Activated naive CD4-positive, alpha-beta T cell treated with anti-CD3 and anti-CD28 coated beads for 36 hours (primary cell): ENCODE results near the gene SPAG8. TPM values are rescaled to one million over a fixed set of nuclear protein-coding genes. Genes with fewer than 3 reads are reported as not detected.

Source experiments
- CTCF ChIA-PET: fragments of 350-600 bp; sonication (Branson Sonifier 250); formaldehyde crosslinking; loops from one replicate; lab custom pipeline; 2021; ENCODE audit warnings: antibody characterized with exemption; lab: Charles Lee
- DNase-seq: peaks from one replicate; pipeline ENCODE4 v3.0.0-alpha.2; 2020
- H3K27ac Mint-ChIP-seq: one replicate; pipeline ENCODE4 v1.8.0; 2021; ENCODE audit warnings: mild to moderate bottlenecking, mixed read lengths
- H3K27me3 Mint-ChIP-seq: one replicate; pipeline ENCODE4 v1.8.0; 2021; ENCODE audit warnings: low read depth, mixed read lengths
- H3K36me3 Mint-ChIP-seq: one replicate; pipeline ENCODE4 v1.8.0; 2021; ENCODE audit warnings: low read depth, mixed read lengths
- H3K4me1 Mint-ChIP-seq: one replicate; pipeline ENCODE4 v1.8.0; 2021; ENCODE audit warnings: low read depth, mixed read lengths
- H3K4me3 Mint-ChIP-seq: one replicate; pipeline ENCODE4 v1.8.0; 2021; ENCODE audit warnings: mild to moderate bottlenecking, moderate library complexity, mixed read lengths
- H3K9me3 Mint-ChIP-seq: one replicate; pipeline ENCODE4 v1.8.0; 2021; ENCODE audit warnings: mixed read lengths
- intact Hi-C: fragments of 100-400 bp; cut with micrococcal nuclease; formaldehyde crosslinking; loops from one replicate; pipeline ENCODE4 v1.15.1; 2023
- total RNA-seq, 2 experiments: library from RNA; stranded (reverse); gene quantifications; one replicate each; pipeline ENCODE4 v1.2.3, GENCODE V29; 2021

The SPAG8 gene
- total RNA-seq, 2 experiments from 2014 or later, result 0.95 to 1.1 TPM

DNA sequence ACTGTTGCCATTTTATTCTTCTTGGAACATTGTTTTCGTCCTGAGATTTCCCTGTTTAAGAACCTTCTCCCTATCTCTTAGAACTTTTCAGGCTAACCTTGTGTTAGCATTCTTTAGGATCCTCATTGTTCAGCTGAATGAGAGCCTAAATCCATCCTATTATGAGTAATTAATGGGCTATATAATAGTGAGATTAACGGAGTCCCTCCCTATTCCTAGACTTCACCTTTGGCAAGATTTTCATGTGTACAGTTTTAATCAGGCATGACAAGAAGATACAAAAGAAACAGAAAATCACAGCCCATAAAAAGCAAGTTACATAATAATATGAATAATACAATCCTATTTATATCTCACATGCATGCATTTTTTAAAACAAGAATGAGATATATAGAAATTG lies 48.9 kb downstream of the SPAG8 start:
- Mint-ChIP-seq H3K36me3 (peaks cover 8% of the 10 kb centered on the region), H3K27me3 (no peaks in the 10 kb centered on the region), H3K4me1 (peaks cover 28% of the 10 kb centered on the region), H3K27ac (no peak overlapping the region), H3K4me3 (no peak overlapping the region), H3K9me3 (no peaks in the 10 kb centered on the region)
- intact Hi-C loops, result no loop called here
- no peak for DNase-seq
- CTCF ChIA-PET, result interaction anchor here (0.5 to 2.3 kb wide), 8 partner anchors 12 to 303 kb away, joined by 3 to 6 read pairs (median 3); no protein-coding TSS in a partner anchor

- intact Hi-C loops, result no loop called here
- CTCF ChIA-PET, result interaction anchor here (0.9 to 1.8 kb wide), 5 partner anchors 8 to 30 kb away, joined by 3 to 5 read pairs (median 3); partner anchors contain the start of gene RGP1
- H3K9me3 Mint-ChIP-seq, result no peaks in the 10 kb centered on the region
- no peaks in the 10 kb centered on the region for H3K27me3 Mint-ChIP-seq
- no peak overlapping the region for H3K4me3 Mint-ChIP-seq
- peaks cover 39% of the 10 kb centered on the region for H3K4me1 Mint-ChIP-seq
- no peak for DNase-seq
- peaks cover 8% of the 10 kb centered on the region for H3K36me3 Mint-ChIP-seq
- no peak overlapping the region for H3K27ac Mint-ChIP-seq
Observed at GRCh38 chr9:35760651-35761050, 51.4 kb downstream of the SPAG8 start.

DNA sequence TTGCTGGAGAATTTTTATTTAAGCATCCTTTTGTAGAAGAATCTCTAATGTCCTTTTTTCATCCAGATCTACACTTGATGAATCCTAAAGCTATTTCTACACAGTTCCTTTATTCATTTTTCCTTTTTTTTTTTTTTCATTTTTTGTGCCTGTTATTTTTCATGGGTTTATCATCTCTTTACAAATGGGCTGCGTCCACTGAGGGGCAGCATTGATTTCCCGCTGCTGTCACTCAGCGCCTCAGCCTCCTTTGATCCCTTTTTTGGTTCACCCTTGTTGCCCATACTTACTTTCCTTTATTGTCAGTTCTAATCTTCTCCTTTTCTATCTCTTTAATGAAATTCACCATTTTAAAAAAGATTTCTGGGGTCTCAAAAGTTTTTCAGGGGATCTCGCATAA lies 52.3 kb downstream of the SPAG8 start:
- no peaks in the 10 kb centered on the region for H3K27me3 Mint-ChIP-seq
- no peak overlapping the region for H3K4me3 Mint-ChIP-seq
- peaks cover 8% of the 10 kb centered on the region for H3K36me3 Mint-ChIP-seq
- no peak for DNase-seq
- H3K4me1 Mint-ChIP-seq, result peaks cover 39% of the 10 kb centered on the region
- intact Hi-C loops, result no loop called here
- no peaks in the 10 kb centered on the region for H3K9me3 Mint-ChIP-seq
- CTCF ChIA-PET, result interaction anchor here (0.6 to 1.8 kb wide), 4 partner anchors 9 to 66 kb away, joined by 3 to 5 read pairs (median 4); no protein-coding TSS in a partner anchor
- H3K27ac Mint-ChIP-seq, result no peak overlapping the region

Other genes starting within 250 kb of the SPAG8 start
- gene TESK1, start 207.0 kb downstream of the SPAG8 start, total RNA-seq, result 10 to 100 TPM; 18.3 to 19.0 TPM
- gene CD72, start 193.8 kb downstream of the SPAG8 start, total RNA-seq, result 1 to 10 TPM; 2.9 to 4.5 TPM
- 10 to 100 TPM; 44.0 to 45.4 TPM for gene SIT1, start 161.3 kb downstream of the SPAG8 start, total RNA-seq
- gene RMRP, start 154.2 kb downstream of the SPAG8 start, total RNA-seq, result over 10,000 TPM in 1 of 2 experiments, 1,000 to 10,000 TPM in 1; 7,381 to 12,571 TPM
- gene CCDC107, start 154.0 kb downstream of the SPAG8 start, total RNA-seq, result 1 to 10 TPM; 5.6 to 6.4 TPM
- gene ARHGEF39, start 147.1 kb downstream of the SPAG8 start, total RNA-seq, result 10 to 100 TPM; 28.9 to 30.4 TPM
- under 1 TPM; 0.38 to 0.52 TPM for gene CA9, start 138.3 kb downstream of the SPAG8 start, total RNA-seq
- gene TPM2, start 122.3 kb downstream of the SPAG8 start, total RNA-seq, result 1 to 10 TPM; 4.9 to 6.6 TPM
- gene TLN1, start 80.1 kb downstream of the SPAG8 start, total RNA-seq, result 100 to 1,000 TPM; 190 TPM
- 10 to 100 TPM; 13.7 to 13.8 TPM for gene CREB3, start 79.6 kb downstream of the SPAG8 start, total RNA-seq
- gene GBA2, start 63.0 kb downstream of the SPAG8 start, total RNA-seq, result 10 to 100 TPM; 20.3 to 22.7 TPM
- 10 to 100 TPM; 12.0 to 13.3 TPM for gene RGP1, start 63.0 kb downstream of the SPAG8 start, total RNA-seq
- under 1 TPM in 1 of 2 experiments, not detected in 1; 0.45 TPM for gene MSMP, start 58.0 kb downstream of the SPAG8 start, total RNA-seq
- 1 to 10 TPM; 3.6 to 5.5 TPM for gene NPR2, start 20.7 kb downstream of the SPAG8 start, total RNA-seq
- gene HINT2, start 2.8 kb upstream of the SPAG8 start, total RNA-seq, result 10 to 100 TPM; 61.0 to 68.3 TPM
- not detected for gene FAM221B, start 16.5 kb upstream of the SPAG8 start, total RNA-seq
- gene TMEM8B, start 17.0 kb upstream of the SPAG8 start, total RNA-seq, result 1 to 10 TPM; 6.2 to 6.6 TPM
- gene OR13J1, start 58.1 kb upstream of the SPAG8 start, total RNA-seq, result not detected
- not detected for gene HRCT1, start 93.9 kb upstream of the SPAG8 start, total RNA-seq
- not detected for gene SPAAR, start 97.2 kb upstream of the SPAG8 start, total RNA-seq
- not detected for gene OR2S2, start 145.9 kb upstream of the SPAG8 start, total RNA-seq
- 1 to 10 TPM; 7.8 to 8.5 TPM for gene RECK, start 224.7 kb upstream of the SPAG8 start, total RNA-seq